PC-3 (cell line): ENCODE measurements around the gene RXRA. TPM values are rescaled to one million over a fixed set of nuclear protein-coding genes. Genes with fewer than 3 reads are reported as not detected.

Source experiments
- ATAC-seq: fragments of 200-7000 bp; cut with Tn5 transposase; 2 replicates; pipeline ENCODE4 v1.9.1; 2020; ENCODE audit warnings: mild to moderate bottlenecking, moderate library complexity
- BruUV-seq: library from RNA; stranded (reverse); fragments of 400-500 nt; replicated peaks from 2 replicates; lab custom pipeline; 2021; lab: Mats Ljungman, UMichigan
- CTCF ChIA-PET: fragments of 300-600 bp; sonication (Branson Sonifier 250); formaldehyde crosslinking; loops from one replicate; lab custom pipeline; 2022; ENCODE audit warnings: antibody characterized with exemption; lab: Charles Lee
- POLR2A ChIA-PET: fragments of 300-600 bp; sonication (Branson Sonifier 250); formaldehyde crosslinking; loops from one replicate; lab custom pipeline; 2022; ENCODE audit warnings: antibody characterized with exemption; ENCODE audit not compliant: unreplicated experiment; lab: Charles Lee
- DNase-seq: peaks from one replicate; pipeline ENCODE4 v3.0.0-alpha.2; 2015
- H2AFZ ChIP-seq: fragments of 300-600 bp; sonication (generic); 2 replicates; pipeline ENCODE4 v1.6.0; 2016; ENCODE audit warnings: antibody characterized with exemption, low read length
- H3F3A ChIP-seq: fragments of 300-600 bp; sonication (generic); one replicate; pipeline ENCODE4 v1.6.0; 2017; ENCODE audit warnings: antibody characterized with exemption, low read length, control low read depth, mild to moderate bottlenecking; ENCODE audit not compliant: unreplicated experiment
- H3K27ac ChIP-seq: fragments of 300-600 bp; sonication (generic); 2 replicates; pipeline ENCODE4 v1.5.1; 2016; ENCODE audit warnings: mild to moderate bottlenecking, low read length
- H3K27me3 ChIP-seq: fragments of 300-600 bp; sonication (generic); 2 replicates; pipeline ENCODE4 v1.6.1; 2016; ENCODE audit warnings: low read length, mixed read lengths
- H3K36me3 ChIP-seq: fragments of 300-600 bp; sonication (generic); 2 replicates; pipeline ENCODE4 v1.6.1; 2016; ENCODE audit warnings: low read depth, mixed run types, low read length, mixed read lengths
- H3K4me1 ChIP-seq: fragments of 300-600 bp; sonication (generic); 2 replicates; pipeline ENCODE4 v1.5.1; 2016; ENCODE audit warnings: low read length; ENCODE audit not compliant: insufficient read depth
- H3K4me2 ChIP-seq: fragments of 300-600 bp; sonication (generic); 2 replicates; pipeline ENCODE4 v1.6.0; 2016; ENCODE audit warnings: low read length
- H3K4me3 ChIP-seq: fragments of 300-600 bp; sonication (generic); 2 replicates; pipeline ENCODE4 v1.5.1; 2016; ENCODE audit warnings: mild to moderate bottlenecking, low read length, mixed read lengths
- H3K79me2 ChIP-seq: fragments of 300-600 bp; sonication (generic); 2 replicates; pipeline ENCODE4 v1.6.1; 2017; ENCODE audit warnings: low read length, mixed read lengths
- H3K9ac ChIP-seq: fragments of 300-600 bp; sonication (generic); 2 replicates; pipeline ENCODE4 v1.6.0; 2016; ENCODE audit warnings: mild to moderate bottlenecking, low read length
- H3K9me2 ChIP-seq: fragments of 300-600 bp; sonication (generic); replicated peaks from 2 replicates; pipeline ENCODE4 v1.6.1; 2016; ENCODE audit warnings: mixed run types, low read length, mixed read lengths
- H3K9me3 ChIP-seq: fragments of 300-600 bp; sonication (generic); 2 replicates; pipeline ENCODE4 v1.6.1; 2016; ENCODE audit warnings: low read length, mixed read lengths
- H4K20me1 ChIP-seq: fragments of 300-600 bp; sonication (generic); 2 replicates; pipeline ENCODE4 v1.6.1; 2016; ENCODE audit warnings: low read length, mixed read lengths
- EZH2 ChIP-seq: fragments of 300-600 bp; sonication (generic); IDR thresholded peaks from one replicate; pipeline ENCODE4 v1.6.1; 2017; ENCODE audit warnings: antibody characterized with exemption, mild to moderate bottlenecking, low read length; ENCODE audit not compliant: unreplicated experiment
- EZH2phosphoT487 ChIP-seq: fragments of 300-600 bp; sonication (generic); IDR thresholded peaks from 2 replicates; pipeline ENCODE4 v1.6.1; 2018; ENCODE audit warnings: mild to moderate bottlenecking, antibody characterized with exemption, low read length, borderline replicate concordance
- intact Hi-C: fragments of 100-400 bp; cut with micrococcal nuclease; formaldehyde crosslinking; loops from 2 replicates; pipeline ENCODE4 v1.9.0; 2023
- total RNA-seq: library from RNA; depleted of rRNA; stranded (reverse); fragments of >200 nt; gene quantifications from 2 replicates; pipeline ENCODE4 v1.2.3, GENCODE V29; 2014
- TF ChIP-seq, protein P1 (sequence below): fragments of 300-600 bp; sonication (generic); conservative IDR thresholded peaks from 2 replicates; pipeline ENCODE4 v1.5.1; 2017; ENCODE audit warnings: antibody characterized with exemption, low read depth, mild to moderate bottlenecking, low read length

RXRA gene
- total RNA-seq, 1 experiment from 2014 or later: 17.5 TPM

DNA sequence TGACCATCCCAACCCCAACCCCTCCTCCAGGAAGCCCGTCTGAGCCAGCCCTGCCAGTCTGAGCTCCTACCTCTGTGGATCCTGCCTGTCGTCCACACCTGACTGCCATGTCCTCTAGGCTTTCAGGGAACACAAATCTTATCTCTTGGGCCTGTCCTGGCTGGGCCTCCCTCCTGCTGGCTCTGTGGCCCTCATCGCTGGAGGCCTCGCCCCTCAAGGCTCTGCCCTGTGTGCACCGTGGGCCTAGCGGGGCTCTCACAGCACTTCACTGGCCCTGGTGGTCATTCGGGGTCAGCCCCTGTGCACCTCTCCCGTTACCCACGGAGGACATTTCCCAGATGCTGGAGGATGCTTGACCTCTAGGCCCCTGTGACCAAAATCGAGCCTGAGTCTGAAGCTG, 133.3 kb downstream of the RXRA start:
- H4K20me1 ChIP-seq: no peaks in the 10 kb centered on the region
- H3K4me2 ChIP-seq: no peak overlapping the region
- H3K27ac ChIP-seq: no peak overlapping the region
- BruUV-seq: no TSS peak
- TF ChIP-seq EZH2: no peak
- TF ChIP-seq EZH2phosphoT487: no peak
- TF ChIP-seq, protein P1, sequence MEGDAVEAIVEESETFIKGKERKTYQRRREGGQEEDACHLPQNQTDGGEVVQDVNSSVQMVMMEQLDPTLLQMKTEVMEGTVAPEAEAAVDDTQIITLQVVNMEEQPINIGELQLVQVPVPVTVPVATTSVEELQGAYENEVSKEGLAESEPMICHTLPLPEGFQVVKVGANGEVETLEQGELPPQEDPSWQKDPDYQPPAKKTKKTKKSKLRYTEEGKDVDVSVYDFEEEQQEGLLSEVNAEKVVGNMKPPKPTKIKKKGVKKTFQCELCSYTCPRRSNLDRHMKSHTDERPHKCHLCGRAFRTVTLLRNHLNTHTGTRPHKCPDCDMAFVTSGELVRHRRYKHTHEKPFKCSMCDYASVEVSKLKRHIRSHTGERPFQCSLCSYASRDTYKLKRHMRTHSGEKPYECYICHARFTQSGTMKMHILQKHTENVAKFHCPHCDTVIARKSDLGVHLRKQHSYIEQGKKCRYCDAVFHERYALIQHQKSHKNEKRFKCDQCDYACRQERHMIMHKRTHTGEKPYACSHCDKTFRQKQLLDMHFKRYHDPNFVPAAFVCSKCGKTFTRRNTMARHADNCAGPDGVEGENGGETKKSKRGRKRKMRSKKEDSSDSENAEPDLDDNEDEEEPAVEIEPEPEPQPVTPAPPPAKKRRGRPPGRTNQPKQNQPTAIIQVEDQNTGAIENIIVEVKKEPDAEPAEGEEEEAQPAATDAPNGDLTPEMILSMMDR: no peak
- H3K9me3 ChIP-seq: no peaks in the 10 kb centered on the region
- H3K9ac ChIP-seq: no peak overlapping the region
- H3K79me2 ChIP-seq: no peaks in the 10 kb centered on the region
- no peak for DNase-seq
- no peaks in the 10 kb centered on the region for H3K27me3 ChIP-seq
- ChIA-PET CTCF (no interaction called here), POLR2A (no interaction called here)
- no peaks in the 10 kb centered on the region for H3K36me3 ChIP-seq
- no peak for ATAC-seq
- no peak overlapping the region for H3K4me3 ChIP-seq
- no peaks in the 10 kb centered on the region for H3F3A ChIP-seq
- H3K4me1 ChIP-seq: peaks cover 13% of the 10 kb centered on the region; the same call in 1 of the 2 replicates
- no peak overlapping the region for H2AFZ ChIP-seq
- intact Hi-C loops: no loop called here
- H3K9me2 ChIP-seq: no peaks in the 10 kb centered on the region

DNA sequence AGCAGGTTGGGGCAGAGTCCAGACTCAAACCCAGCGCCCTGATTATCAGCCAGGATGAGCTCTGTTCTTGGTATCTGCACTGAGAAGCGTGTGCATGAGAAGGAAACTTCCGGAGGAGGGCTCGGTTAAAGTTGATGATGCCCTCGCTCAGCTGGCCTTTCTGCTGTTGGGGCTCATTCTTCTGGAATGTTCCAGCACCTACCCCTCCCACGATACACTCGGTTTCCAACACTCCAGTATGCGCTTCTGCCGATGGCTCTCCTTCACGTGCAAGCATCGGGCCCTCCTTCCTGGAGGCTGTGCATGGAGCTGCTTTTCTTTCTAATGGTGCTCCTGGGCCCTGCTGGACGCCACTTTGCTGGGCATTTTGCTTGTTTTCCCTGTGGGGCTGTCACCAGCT, 134.0 kb downstream of the RXRA start:
- H3K27ac ChIP-seq: no peak overlapping the region
- H3K9ac ChIP-seq: no peak overlapping the region
- ATAC-seq: no peak
- H3K79me2 ChIP-seq: no peaks in the 10 kb centered on the region
- no peaks in the 10 kb centered on the region for H3K9me2 ChIP-seq
- no peak overlapping the region for H3K4me2 ChIP-seq
- no peak for DNase-seq
- POLR2A ChIA-PET: no interaction called here
- intact Hi-C loops: no loop called here
- H3K27me3 ChIP-seq: no peaks in the 10 kb centered on the region
- H4K20me1 ChIP-seq: no peaks in the 10 kb centered on the region
- CTCF ChIA-PET: no interaction called here
- BruUV-seq: no TSS peak
- H3K36me3 ChIP-seq: no peaks in the 10 kb centered on the region
- peaks cover 13% of the 10 kb centered on the region; the same call in 1 of the 2 replicates for H3K4me1 ChIP-seq
- TF ChIP-seq, protein P1: no peak
- TF ChIP-seq EZH2phosphoT487: no peak
- no peak for TF ChIP-seq EZH2
- no peak overlapping the region for H3K4me3 ChIP-seq
- H3K9me3 ChIP-seq: no peaks in the 10 kb centered on the region
- H2AFZ ChIP-seq: no peak overlapping the region
- H3F3A ChIP-seq: no peaks in the 10 kb centered on the region

DNA sequence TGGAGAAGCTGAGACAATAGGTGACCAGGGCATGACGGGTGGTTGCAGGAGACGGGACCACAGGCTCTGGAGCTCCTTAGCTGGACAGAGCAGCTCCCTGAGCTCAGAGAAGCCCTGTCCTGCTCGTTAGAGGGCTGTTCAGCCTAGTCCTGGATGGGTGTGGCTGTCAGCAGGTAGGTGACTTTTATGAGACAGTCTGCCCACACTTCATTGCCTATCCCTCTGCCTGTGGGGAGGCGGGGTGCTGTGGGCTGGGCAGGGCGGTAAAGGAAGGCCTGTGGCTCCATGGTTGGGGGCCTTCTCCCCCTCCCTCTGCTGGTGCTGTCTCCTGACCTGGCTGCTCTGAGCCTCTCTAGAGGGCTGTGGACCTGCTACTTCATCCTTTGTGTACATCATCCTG, 134.6 kb downstream of the RXRA start:
- no TSS peak for BruUV-seq
- Histone ChIP-seq H3K9me2 (no peaks in the 10 kb centered on the region), H3K4me2 (no peak overlapping the region), H3K9ac (no peak overlapping the region), H3K27me3 (no peaks in the 10 kb centered on the region), H3K4me3 (no peak overlapping the region), H2AFZ (no peak overlapping the region), H3K4me1 (peaks cover 11% of the 10 kb centered on the region; the same call in 1 of the 2 replicates), H3K27ac (no peak overlapping the region), H3K79me2 (no peaks in the 10 kb centered on the region), H3K36me3 (no peaks in the 10 kb centered on the region), H4K20me1 (no peaks in the 10 kb centered on the region), H3K9me3 (no peaks in the 10 kb centered on the region), H3F3A (no peaks in the 10 kb centered on the region)
- CTCF ChIA-PET: no interaction called here
- intact Hi-C loops: no loop called here
- ATAC-seq (no peak), DNase-seq (no peak)
- TF ChIP-seq EZH2phosphoT487: no peak
- TF ChIP-seq, protein P1: no peak
- no peak for TF ChIP-seq EZH2
- POLR2A ChIA-PET: no interaction called here
